Motor neuron (in vitro differentiated cells): ENCODE measurements around the gene ITPR2. TPM values are rescaled to one million over a fixed set of nuclear protein-coding genes. Genes with fewer than 3 reads are reported as not detected.
"Not testable (repeated sequence)": the region's sequence is repeated elsewhere in the genome, so short reads cannot be mapped to it uniquely, and the experiment has no call there.

Experiments used
- ATAC-seq, 8 experiments: fragments of 200-7000 bp; cut with Tn5 transposase; replicated peaks in 6 of 8; 2 replicates each; pipeline ENCODE4 v1.8.0; 2021; ENCODE audit warnings: mild to moderate bottlenecking in 8 of 8, moderate library complexity in 8 of 8
- H3K27ac ChIP-seq, 2 donors: fragments of 250-450 bp; sonication (Bioruptor Pico); 2 replicates each; pipeline ENCODE4 v1.9.0; 2021; ENCODE audit warnings: antibody characterized with exemption in 2 of 2, mild to moderate bottlenecking in 2 of 2, moderate library complexity in 1 of 2
- H3K4me1 ChIP-seq, 2 donors: fragments of 250-450 bp; sonication (Bioruptor Pico); replicated peaks in 1 of 2; 2 replicates each; pipeline ENCODE4 v1.6.1; 2021; ENCODE audit warnings: antibody characterized with exemption in 2 of 2, mild to moderate bottlenecking in 2 of 2, moderate library complexity in 1 of 2
- H3K4me3 ChIP-seq, 5 donors: fragments of 250-450 bp; sonication (Bioruptor Pico); 2 replicates each; pipeline ENCODE4 v1.9.0; 2021; ENCODE audit warnings: antibody characterized with exemption in 5 of 5, mild to moderate bottlenecking in 5 of 5, moderate library complexity in 4 of 5
- WGBS, 10 experiments: fragments of 450-650 bp; shearing (Covaris generic); methylation state at CpG; one replicate each; pipeline ENCODE4 v1.0.0; 2022; 5-methylcytosine and 5-hydroxymethylcytosine counted together
- in situ Hi-C, 9 experiments: fragments of 400-800 bp; cut with MboI; loops; one replicate each; pipeline ENCODE4 v1.15.0; 2021; ENCODE audit warnings: low sequenced_read_pairs in 9 of 9, low pct_unique_long_range_greater_than_20kb in 2 of 9; ENCODE audit not compliant: unreplicated experiment in 9 of 9
- total RNA-seq, 8 experiments: library from RNA; unstranded; fragments of 300-600 nt; gene quantifications; 2 replicates each; pipeline versions ENCODE4 v1.2.3 to v1.2.4, GENCODE V29; 2022

Gene ITPR2
- total RNA-seq, 8 experiments from 2014 or later: 0.27 to 51.5 (median 11.5) TPM

DNA sequence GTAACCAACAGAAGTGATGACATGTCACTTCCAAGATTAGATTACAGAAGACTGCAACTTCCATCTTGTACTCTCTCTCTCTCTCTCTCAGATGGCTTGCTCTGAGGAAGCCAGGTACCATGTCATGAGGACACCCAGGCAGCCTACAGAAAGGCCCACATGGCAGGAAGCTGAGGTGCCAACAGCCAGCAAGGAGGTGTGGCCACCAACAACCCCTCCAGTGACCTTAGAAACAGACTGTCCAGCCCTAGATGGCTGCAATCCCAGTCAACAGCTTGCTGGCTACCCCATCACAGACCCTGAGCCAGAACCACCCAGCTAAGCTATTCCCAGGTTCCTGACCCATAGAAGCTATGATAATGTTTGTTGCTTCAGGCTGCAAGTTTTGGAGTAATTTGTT lies 178.4 kb downstream of the ITPR2 start:
- ATAC-seq: no peak
- no peak overlapping the region for H3K27ac ChIP-seq
- in situ Hi-C loops: no loop called here
- H3K4me3 ChIP-seq: no peak overlapping the region
- H3K4me1 ChIP-seq: no peaks in the 10 kb centered on the region

DNA sequence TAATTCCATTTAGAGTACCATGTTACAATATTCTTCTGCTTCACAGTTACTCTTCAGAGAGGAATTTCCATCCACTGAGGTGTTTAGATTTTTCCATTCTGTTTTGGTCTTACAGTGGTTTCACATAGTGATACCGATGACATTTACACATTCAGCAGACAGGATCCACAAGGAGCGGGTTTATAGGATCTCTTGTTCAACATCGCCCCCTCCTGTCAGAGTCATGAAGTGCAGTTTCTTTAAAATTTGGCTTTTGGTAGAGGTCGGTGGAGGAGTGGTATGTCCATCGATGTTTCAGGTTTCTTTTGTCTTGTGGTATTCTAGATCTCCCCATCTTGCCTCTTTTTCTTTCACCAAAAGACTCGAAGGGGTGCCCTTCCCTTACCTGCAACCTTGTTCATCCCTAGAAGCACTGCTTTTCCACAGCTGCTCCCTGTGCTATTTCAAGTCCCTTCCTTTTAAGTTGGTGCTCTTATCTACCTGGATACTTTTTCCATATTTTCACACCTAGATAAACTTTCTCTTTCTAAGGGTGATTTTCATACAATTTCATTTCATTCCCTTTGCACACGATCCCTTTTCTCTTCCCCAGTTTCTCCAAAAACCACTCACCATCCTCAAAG lies 181.3 kb downstream of the ITPR2 start:
- in situ Hi-C loops: no loop called here
- peak; percentile 33 to 75 (median 52) for ATAC-seq
- Histone ChIP-seq H3K27ac (no peak overlapping the region), H3K4me3 (no peak overlapping the region), H3K4me1 (no peaks in the 10 kb centered on the region)
- 9 to 61% (median 24%) methylated on average over 4 to 7 of the region's 7 CpGs for WGBS, 10 experiments

DNA sequence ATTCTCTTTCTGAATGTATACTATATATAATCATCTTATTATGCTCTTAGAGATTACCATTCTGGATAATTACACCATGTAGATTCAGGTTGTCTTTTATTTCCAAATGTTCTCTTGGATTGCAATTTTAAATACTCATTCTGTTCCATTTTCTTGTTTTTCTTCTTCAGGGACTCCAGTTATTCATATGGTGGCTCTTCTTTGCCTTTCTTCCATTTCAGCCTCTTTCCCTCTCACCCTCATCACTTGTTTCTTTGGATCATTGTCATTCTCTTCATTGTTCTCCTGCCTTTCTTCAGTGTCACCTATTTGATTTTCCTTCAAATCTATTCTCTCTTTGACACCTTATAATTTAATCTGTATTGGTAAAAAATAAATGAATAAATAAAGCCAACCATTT lies 182.0 kb downstream of the ITPR2 start:
- Histone ChIP-seq H3K4me1 (no peaks in the 10 kb centered on the region), H3K4me3 (no peak overlapping the region), H3K27ac (no peak overlapping the region)
- in situ Hi-C loops: no loop called here
- no peak for ATAC-seq

DNA sequence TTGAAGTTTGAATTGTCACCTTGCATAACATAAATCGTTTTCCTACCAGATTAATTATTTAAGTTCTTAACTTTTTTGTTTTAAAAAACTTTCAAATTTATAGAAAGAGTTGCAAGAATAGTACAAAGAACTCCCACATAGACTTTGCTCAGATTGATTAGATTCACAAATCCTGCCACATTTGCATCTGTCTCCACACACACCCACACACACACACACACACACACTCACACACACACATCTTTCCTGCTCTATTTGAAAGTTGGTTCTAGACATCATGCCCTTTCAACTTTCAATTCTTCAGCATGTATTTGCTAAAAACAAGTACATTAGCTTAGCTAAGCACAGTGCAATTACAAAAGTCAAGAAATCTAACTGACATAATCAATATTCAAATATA lies 184.0 kb downstream of the ITPR2 start:
- Histone ChIP-seq H3K27ac (no peak overlapping the region), H3K4me3 (no peak overlapping the region), H3K4me1 (no peaks in the 10 kb centered on the region)
- peak in 1 of 8 experiments; percentile 11 for ATAC-seq
- in situ Hi-C loops: loop anchor here in 4 of 9 experiments (25.0 kb wide), 2 partner anchors 537 to 562 kb away; no protein-coding TSS in a partner anchor
- 9 to 100% (median 55%) methylated on average over 1 of the region's 1 CpG; no CpG with 5 or more reads in 2 of the 10 experiments for WGBS, 10 experiments

DNA sequence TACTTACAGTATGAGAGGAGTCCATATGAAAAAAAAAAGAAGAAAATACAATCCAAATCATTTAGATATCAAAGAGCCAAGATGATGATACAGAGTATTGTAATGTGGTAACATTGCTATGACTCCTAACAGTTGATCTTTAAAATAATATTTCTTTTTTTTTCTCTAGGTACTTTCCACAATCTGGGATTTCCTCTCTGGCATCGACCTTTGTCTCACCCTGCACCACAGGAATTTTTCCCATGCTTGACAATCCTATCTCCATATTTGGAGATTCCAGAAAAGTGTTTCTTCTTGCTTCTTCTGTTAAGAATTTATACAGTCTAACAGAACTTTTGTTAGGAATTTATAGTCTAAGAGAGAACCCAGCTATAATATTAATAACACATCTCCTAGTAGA lies 184.4 kb downstream of the ITPR2 start:
- 0 to 73% (median 29%) methylated on average over 1 of the region's 1 CpG; no CpG with 5 or more reads in 2 of the 10 experiments for WGBS, 10 experiments
- H3K4me1 ChIP-seq: no peaks in the 10 kb centered on the region
- peak in 3 of 8 experiments; percentile 53 to 73 (median 56) for ATAC-seq
- in situ Hi-C loops: loop anchor here in 4 of 9 experiments (25.0 kb wide), 2 partner anchors 536 to 561 kb away; no protein-coding TSS in a partner anchor
- H3K4me3 ChIP-seq: no peak overlapping the region
- no peak overlapping the region for H3K27ac ChIP-seq

DNA sequence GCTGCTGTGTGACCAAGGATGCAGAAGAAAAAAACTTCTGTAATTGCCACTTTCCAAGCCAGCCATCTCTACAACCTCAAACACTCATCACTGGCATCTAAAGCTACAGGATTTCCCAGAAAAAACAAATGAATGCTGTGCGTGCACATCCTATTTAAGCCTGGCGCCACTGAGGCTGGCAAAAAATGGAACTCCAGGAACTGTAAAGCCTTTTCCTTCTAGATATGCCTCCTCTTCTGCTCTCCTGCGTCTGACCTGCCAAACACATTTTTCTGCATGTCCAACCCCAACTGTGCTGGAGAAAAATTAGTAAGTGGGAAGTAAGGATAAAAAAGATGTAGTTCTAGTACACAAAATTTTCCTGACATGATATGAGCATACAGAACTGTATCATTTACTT lies 184.9 kb downstream of the ITPR2 start:
- Histone ChIP-seq H3K4me3 (no peak overlapping the region), H3K4me1 (no peaks in the 10 kb centered on the region), H3K27ac (no peak overlapping the region)
- no peak for ATAC-seq
- 90 to 100% (median 100%) methylated on average over 1 to 3 of the region's 3 CpGs; no CpG with 5 or more reads in 2 of the 10 experiments for WGBS, 10 experiments
- in situ Hi-C loops: loop anchor here in 4 of 9 experiments (25.0 kb wide), 2 partner anchors 536 to 561 kb away; no protein-coding TSS in a partner anchor

DNA sequence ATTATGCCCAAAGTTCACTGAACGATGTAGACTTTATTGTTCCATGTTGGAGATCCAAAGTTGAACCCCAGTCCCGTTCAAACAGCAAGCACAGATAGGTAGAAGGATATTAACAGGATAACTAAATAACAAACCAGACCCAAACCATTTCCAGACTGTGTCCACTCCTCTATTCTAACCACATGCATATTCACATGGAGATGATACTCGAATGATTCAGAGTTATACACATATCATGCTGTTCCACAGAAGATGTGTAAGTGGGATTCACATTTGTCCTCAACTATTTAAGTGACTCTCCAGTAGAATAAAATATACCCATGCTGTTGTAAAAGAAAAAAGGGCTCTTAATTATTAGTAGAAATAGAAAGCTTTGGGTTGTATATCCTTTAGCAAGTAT lies 185.9 kb downstream of the ITPR2 start:
- 0 to 100% (median 82%) methylated on average over 2 to 3 of the region's 3 CpGs; no CpG with 5 or more reads in 2 of the 10 experiments for WGBS, 10 experiments
- Histone ChIP-seq H3K27ac (no peak overlapping the region), H3K4me1 (no peaks in the 10 kb centered on the region), H3K4me3 (no peak overlapping the region)
- in situ Hi-C loops: loop anchor here in 4 of 9 experiments (25.0 kb wide), 2 partner anchors 535 to 560 kb away; no protein-coding TSS in a partner anchor
- ATAC-seq: peak in 3 of 8 experiments; percentile 52 to 72 (median 56)

DNA sequence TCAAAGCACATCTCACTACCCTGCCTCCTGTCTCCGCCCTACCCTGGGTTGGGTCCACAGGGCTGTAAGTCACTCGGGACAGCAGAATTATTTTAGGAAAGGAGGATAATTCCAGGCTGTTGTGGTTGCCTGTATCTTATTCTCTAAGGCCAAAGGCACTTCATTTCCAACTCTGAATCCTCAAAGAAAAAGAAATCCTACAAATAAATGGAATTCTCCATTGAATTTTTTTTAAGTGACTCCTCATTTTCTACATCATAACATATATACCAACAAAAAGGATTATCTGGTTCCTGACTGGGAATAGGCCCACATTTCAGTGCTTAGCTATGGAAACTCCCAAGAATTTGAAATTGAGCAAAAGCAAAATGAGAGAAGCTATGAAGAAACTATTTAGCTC lies 186.4 kb downstream of the ITPR2 start:
- H3K27ac ChIP-seq: no peak overlapping the region
- H3K4me1 ChIP-seq: no peaks in the 10 kb centered on the region
- in situ Hi-C loops: loop anchor here in 4 of 9 experiments (25.0 kb wide), 2 partner anchors 534 to 559 kb away; no protein-coding TSS in a partner anchor
- no peak overlapping the region for H3K4me3 ChIP-seq
- 7 to 100% (median 100%) methylated on average over 1 to 2 of the region's 2 CpGs; no CpG with 5 or more reads in 3 of the 10 experiments for WGBS, 10 experiments
- peak in 1 of 8 experiments; percentile 14 for ATAC-seq

DNA sequence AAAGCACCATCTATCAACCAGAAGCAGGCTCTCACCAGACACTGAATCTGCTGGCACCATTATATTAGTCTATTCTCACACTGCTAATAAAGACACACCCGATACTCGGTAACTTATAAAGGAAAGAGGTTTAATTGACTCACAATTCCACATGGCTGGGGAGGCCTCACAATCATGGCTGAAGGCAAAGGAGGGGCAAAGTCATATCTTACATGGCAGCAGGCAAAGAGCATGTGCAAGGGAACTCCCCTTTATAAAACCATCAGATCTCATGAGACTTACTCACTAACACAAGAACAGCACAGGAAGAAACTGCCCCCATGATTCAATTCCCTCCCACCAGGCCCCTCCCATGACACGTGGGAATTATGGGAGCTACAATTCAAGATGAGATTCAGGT lies 188.6 kb downstream of the ITPR2 start:
- not testable (repeated sequence) for H3K4me3 ChIP-seq, H3K4me1 ChIP-seq, H3K27ac ChIP-seq
- WGBS, 10 experiments: 33 to 67% (median 59%) methylated on average over 1 to 2 of the region's 3 CpGs; no CpG with 5 or more reads in 6 of the 10 experiments
- ATAC-seq: peak in 2 of 8 experiments; percentile 15
- in situ Hi-C loops: loop anchor here in 4 of 9 experiments (25.0 kb wide), 2 partner anchors 532 to 557 kb away; no protein-coding TSS in a partner anchor

DNA sequence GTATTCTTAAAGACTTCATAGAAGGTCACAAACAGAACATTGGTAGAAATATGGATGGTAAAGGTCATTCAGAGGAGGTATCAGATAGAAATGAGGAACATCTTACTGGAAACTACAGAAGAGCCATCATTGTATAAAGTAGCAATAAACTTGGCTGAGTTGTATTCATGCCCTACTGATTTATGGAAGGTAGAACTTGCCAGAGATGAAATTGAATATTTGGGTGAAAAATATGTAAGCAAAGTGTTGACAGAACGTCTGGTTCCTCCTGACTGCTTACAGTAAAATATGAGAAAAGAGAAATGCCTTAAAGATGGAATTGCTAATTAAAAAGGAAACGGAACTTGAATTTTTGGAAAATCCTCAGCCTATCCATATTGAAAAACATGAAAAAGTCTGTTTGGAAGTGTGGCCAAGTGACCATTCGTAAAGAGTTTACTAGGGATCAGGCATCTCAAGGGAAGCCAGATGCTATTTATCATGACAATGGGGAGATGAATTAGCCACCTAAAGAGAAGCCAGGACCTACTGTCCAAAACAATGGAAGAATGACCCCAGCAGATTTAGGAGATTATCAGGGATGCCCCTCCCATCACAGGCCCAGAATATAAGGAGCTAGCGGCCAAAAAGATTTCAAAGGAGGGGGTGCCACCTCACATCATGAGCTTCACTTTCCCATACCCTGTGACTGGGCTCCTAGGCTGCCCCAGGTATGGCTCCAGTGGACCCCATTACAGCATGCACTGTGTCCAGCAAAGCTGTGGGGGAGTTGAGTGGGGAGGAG lies 189.3 kb downstream of the ITPR2 start:
- no peak for ATAC-seq
- Histone ChIP-seq H3K4me3 (no peak overlapping the region), H3K4me1 (no peaks in the 10 kb centered on the region), H3K27ac (no peak overlapping the region)
- 16 to 91% (median 66%) methylated on average over 1 to 4 of the region's 4 CpGs for WGBS, 10 experiments
- in situ Hi-C loops: loop anchor here in 4 of 9 experiments (25.0 kb wide), 2 partner anchors 531 to 556 kb away; no protein-coding TSS in a partner anchor

DNA sequence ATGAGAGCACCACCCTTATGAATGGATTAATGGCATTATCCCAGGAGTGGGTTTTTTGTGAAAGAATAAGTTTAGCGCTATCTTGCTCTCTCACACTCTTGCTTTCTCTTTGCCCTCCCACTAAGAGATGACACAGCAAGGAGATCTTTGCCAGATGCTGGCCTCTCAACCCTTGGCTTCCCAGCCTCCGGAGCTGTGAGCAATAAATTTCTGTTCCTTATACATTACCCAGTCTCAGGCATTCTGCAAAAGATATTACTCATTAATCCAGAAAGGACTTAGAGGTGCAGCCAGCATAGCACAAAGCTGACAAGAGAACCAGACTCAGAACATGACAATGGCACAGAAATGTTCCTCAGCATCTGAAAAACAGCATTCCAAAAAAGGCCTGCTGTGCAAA lies 190.6 kb downstream of the ITPR2 start:
- Histone ChIP-seq H3K4me1 (no peaks in the 10 kb centered on the region), H3K4me3 (no peak overlapping the region), H3K27ac (no peak overlapping the region)
- in situ Hi-C loops: loop anchor here in 4 of 9 experiments (25.0 kb wide), 2 partner anchors 530 to 555 kb away; no protein-coding TSS in a partner anchor
- WGBS, 10 experiments: 40 to 100% (median 83%) methylated on average over 1 to 2 of the region's 2 CpGs; no CpG with 5 or more reads in 4 of the 10 experiments
- ATAC-seq: no peak

DNA sequence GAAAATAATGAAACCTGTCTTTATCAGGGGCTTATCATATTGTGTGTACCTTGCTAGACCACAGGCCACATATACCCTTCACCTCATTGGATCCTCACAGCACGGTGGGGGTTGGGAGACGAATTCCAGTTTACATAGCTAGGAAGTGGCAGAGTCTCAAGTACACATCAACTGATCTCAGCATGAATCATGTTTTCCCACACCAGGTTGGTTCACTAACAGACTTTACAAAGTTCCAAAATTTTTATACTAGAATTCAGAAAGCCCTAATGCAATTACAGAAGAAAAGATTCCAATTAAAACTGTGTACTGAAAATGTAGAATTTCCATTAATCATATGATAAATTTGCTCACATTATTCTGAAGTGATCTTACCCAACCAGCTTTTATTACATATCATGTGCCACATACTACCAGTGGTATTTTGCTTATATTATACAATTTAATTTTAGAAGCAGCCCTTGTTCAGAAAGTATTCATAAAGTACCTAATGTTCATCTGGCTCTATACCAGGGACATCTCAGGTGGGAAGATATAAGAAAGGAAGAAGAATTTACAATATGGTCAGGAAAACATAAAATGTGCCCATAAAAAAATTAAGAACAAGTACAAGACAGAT lies 196.2 kb downstream of the ITPR2 start:
- Histone ChIP-seq H3K27ac (no peak overlapping the region), H3K4me3 (no peak overlapping the region), H3K4me1 (no peaks in the 10 kb centered on the region)
- ATAC-seq: no peak
- 0 to 100% (median 83%) methylated on average over 1 to 2 of the region's 2 CpGs; no CpG with 5 or more reads in 3 of the 10 experiments for WGBS, 10 experiments
- in situ Hi-C loops: loop anchor here in 4 of 9 experiments (25.0 kb wide), 2 partner anchors 525 to 550 kb away; no protein-coding TSS in a partner anchor
